ENCODE data around the gene TTLL9. TPM values are rescaled to one million over a fixed set of nuclear protein-coding genes. Genes with fewer than 3 reads are reported as not detected.

Gene TTLL9
- total and polyA plus RNA-seq, 2 of the 13 experiments (the other 11 are each of a cell fraction or from before 2014, with no cell fraction given) = not detected

GRCh38 chr20:31908424-31908823, 38.0 kb downstream of the TTLL9 start:
- Histone ChIP-seq H3K9ac (ENCODE audit: insufficient read depth, low read depth, low read length) (no peak overlapping the region), H3K4me1 (ENCODE audit: insufficient read depth, low read length) (no peaks in the 10 kb centered on the region), H4K20me1 (ENCODE audit: insufficient read depth, low read length) (no peaks in the 10 kb centered on the region), H3K4me3 (replicated peaks in 1 of 3; ENCODE audit: insufficient read depth in 1 of 3, low read depth in 2 of 3, low read length in 3 of 3) (no peak overlapping the region), H3K27ac (ENCODE audit: extremely low read length, insufficient read depth, low read length) (no peak overlapping the region), H2AFZ (ENCODE audit: low read length) (no peak overlapping the region), H3K36me3 (replicated peaks in 1 of 2; ENCODE audit: control insufficient read depth in 1 of 2, insufficient read depth in 2 of 2, low read length in 2 of 2) (no peaks in the 10 kb centered on the region), H3K79me2 (ENCODE audit: insufficient read depth, low read length) (no peaks in the 10 kb centered on the region), H3K27me3 (ENCODE audit: control insufficient read depth in 1 of 2, insufficient read depth in 2 of 2, low read length in 2 of 2) (peaks cover 0 to 35% of the 10 kb centered on the region in 2 experiments; a peak in 3 of 5 replicates), H3K4me2 (ENCODE audit: low read depth, low read length) (no peak overlapping the region), H3K9me3 (ENCODE audit: low read length) (no peaks in the 10 kb centered on the region)
- ChIA-PET CTCF (ENCODE audit: low intra/inter-chr PET ratio, low total read pairs) (no interaction called here), POLR2A (no interaction called here)
- no TSS peak for BruUV-seq (replicated peaks)
- no peak for TF ChIP-seq ZNF512 (CRISPR knock-in tag; IDR thresholded peaks at IDR 0.05)
- TF ChIP-seq SOX6 (IDR thresholded peaks at IDR 0.05) = no peak
- TF ChIP-seq SOX6 (CRISPR knock-in tag; IDR thresholded peaks at IDR 0.05) = no peak
- TF ChIP-seq CREB1 (IDR thresholded peaks at IDR 0.05) = peak; percentile 91
- TF ChIP-seq CREB1 (CRISPR knock-in tag; IDR thresholded peaks at IDR 0.05) = no peak
- no peak for TF ChIP-seq TCF7L2 (IDR thresholded peaks at IDR 0.05; ENCODE audit: low read depth, low read length)
- ATAC-seq (no peak), DNase-seq (ENCODE audit: low spot score) (no peak), FAIRE-seq (no peak)
- in situ Hi-C loops (cut with HindIII; ENCODE audit: extremely low pct_ligation_motif_present, low pct_unique_long_range_greater_than_20kb) = no loop called here
- intact Hi-C loops (cut with micrococcal nuclease; ENCODE audit: unreplicated experiment) = no loop called here
- 31% methylated on average over 11 of the region's 11 CpGs for WGBS (ENCODE audit: low lambda C conversion rate)

GRCh38 chr20:31909253-31910070, 39.0 kb downstream of the TTLL9 start:
- peak; percentile 25; the same call in 1 of the 2 replicates for TF ChIP-seq GABPA (IDR thresholded peaks at IDR 0.05; ENCODE audit: low read depth, low read length)
- peak; percentile 48; the same call in 1 of the 2 replicates for TF ChIP-seq GABPA (CRISPR knock-in tag; IDR thresholded peaks at IDR 0.05; ENCODE audit: low read depth)
- TF ChIP-seq GABPB1 (CRISPR knock-in tag; IDR thresholded peaks at IDR 0.05) = peak; percentile 59
- peak; percentile 29 for TF ChIP-seq YY1 (IDR thresholded peaks at IDR 0.05; ENCODE audit: insufficient read depth, insufficient replicate concordance, low read depth, low read length)
- no peak for TF ChIP-seq ZNF34 (CRISPR knock-in tag; IDR thresholded peaks at IDR 0.05; ENCODE audit: borderline replicate concordance)
- TF ChIP-seq STAT6 (CRISPR knock-in tag; IDR thresholded peaks at IDR 0.05; ENCODE audit: borderline replicate concordance) = no peak
- peak; percentile 82 for TF ChIP-seq NR2C2 (CRISPR knock-in tag; IDR thresholded peaks at IDR 0.05; ENCODE audit: borderline replicate concordance)
- Histone ChIP-seq H3K9ac (ENCODE audit: insufficient read depth, low read depth, low read length) (no peak overlapping the region), H3K4me2 (ENCODE audit: low read depth, low read length) (no peak overlapping the region), H3K4me3 (replicated peaks in 1 of 3; ENCODE audit: insufficient read depth in 1 of 3, low read depth in 2 of 3, low read length in 3 of 3) (no peak overlapping the region), H3K9me3 (ENCODE audit: low read length) (no peaks in the 10 kb centered on the region), H3K4me1 (ENCODE audit: insufficient read depth, low read length) (no peaks in the 10 kb centered on the region), H2AFZ (ENCODE audit: low read length) (no peak overlapping the region), H3K27me3 (ENCODE audit: control insufficient read depth in 1 of 2, insufficient read depth in 2 of 2, low read length in 2 of 2) (peaks cover 3 to 41% of the 10 kb centered on the region in 2 experiments; a peak in 4 of 5 replicates), H3K36me3 (replicated peaks in 1 of 2; ENCODE audit: control insufficient read depth in 1 of 2, insufficient read depth in 2 of 2, low read length in 2 of 2) (no peaks in the 10 kb centered on the region), H4K20me1 (ENCODE audit: insufficient read depth, low read length) (no peaks in the 10 kb centered on the region), H3K79me2 (ENCODE audit: insufficient read depth, low read length) (no peaks in the 10 kb centered on the region), H3K27ac (ENCODE audit: extremely low read length, insufficient read depth, low read length) (no peak overlapping the region)
- ATAC-seq (no peak), FAIRE-seq (no peak), DNase-seq (ENCODE audit: low spot score) (no peak)
- ChIA-PET POLR2A (no interaction called here), CTCF (ENCODE audit: low intra/inter-chr PET ratio, low total read pairs) (no interaction called here)
- no TSS peak for BruUV-seq (replicated peaks)
- WGBS (ENCODE audit: low lambda C conversion rate) = 49% methylated on average over 17 of the region's 17 CpGs
- intact Hi-C loops (cut with micrococcal nuclease; ENCODE audit: unreplicated experiment) (no loop called here), in situ Hi-C loops (cut with HindIII; ENCODE audit: extremely low pct_ligation_motif_present, low pct_unique_long_range_greater_than_20kb) (no loop called here)

Data from HepG2 (cell line).